NOMO-1 treated with dmso at 0.1 percent for 144 hours (cell line): ENCODE data around the gene RPAIN.
"Not testable (repeated sequence)": the region's sequence is repeated elsewhere in the genome, so short reads cannot be mapped to it uniquely, and the experiment has no call there.

Experiments
- DNase-seq: peaks from one replicate; lab custom pipeline; 2025; ENCODE audit not compliant: unreplicated experiment; lab: John Stamatoyannopoulos, UW

RPAIN gene

DNA sequence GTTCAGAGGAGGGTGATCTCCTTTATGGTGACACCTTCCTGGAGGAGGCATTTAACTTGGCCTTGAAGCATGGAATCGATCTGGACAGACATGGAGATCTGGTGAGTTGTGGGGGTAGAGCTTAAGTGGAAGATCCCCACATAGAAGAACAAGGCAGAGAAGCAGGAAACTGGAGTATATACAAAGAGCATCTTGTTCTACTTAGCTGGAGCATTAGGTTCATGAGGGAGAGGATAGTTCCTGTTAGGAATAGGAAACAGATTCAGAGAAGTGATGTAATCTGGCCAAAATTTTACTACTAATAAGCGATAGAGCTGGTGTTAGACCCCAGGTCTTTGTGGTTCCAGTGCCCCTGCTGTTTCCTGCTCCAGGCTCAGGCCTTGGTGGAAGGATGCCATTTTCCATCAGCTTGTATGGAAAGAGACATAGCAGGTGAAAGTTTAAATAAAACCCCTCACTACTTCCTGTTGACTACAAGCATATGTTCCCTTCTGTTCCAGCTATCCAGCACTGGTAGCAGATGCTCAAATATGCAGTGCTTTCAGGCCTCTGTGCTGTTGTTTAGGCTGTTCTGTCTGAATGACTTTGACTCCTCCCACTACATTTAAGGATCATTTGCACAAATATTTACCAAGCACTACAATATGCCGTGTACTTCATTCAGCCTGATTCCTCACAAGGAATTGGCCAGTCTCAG is 9.4 kb downstream of the RPAIN start:
- no peak for DNase-seq

- DNase-seq, result no peak
Observed at GRCh38 chr17:5430413-5430999, 10.5 kb downstream of the RPAIN start.

DNA sequence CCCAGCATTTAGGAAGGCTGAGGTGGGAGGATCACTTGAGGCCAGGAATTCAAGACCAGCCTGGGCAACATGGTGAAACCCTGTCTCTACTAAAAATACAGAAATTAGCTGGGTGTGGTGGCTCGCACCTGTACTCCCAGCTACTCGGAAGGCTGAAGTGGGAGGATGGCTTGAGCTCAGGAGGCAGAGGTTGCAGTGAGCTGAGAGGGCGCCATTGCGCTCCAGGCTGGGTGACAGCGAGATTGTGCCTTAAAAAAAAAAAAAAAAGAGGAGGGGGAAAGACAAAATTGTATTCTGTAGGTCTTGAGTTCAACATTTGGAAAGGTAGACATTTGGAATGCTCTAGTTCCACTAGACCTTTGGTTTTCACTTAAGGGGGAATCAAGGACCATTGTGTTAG is 11.3 kb downstream of the RPAIN start:
- DNase-seq, result not testable (repeated sequence)

DNA sequence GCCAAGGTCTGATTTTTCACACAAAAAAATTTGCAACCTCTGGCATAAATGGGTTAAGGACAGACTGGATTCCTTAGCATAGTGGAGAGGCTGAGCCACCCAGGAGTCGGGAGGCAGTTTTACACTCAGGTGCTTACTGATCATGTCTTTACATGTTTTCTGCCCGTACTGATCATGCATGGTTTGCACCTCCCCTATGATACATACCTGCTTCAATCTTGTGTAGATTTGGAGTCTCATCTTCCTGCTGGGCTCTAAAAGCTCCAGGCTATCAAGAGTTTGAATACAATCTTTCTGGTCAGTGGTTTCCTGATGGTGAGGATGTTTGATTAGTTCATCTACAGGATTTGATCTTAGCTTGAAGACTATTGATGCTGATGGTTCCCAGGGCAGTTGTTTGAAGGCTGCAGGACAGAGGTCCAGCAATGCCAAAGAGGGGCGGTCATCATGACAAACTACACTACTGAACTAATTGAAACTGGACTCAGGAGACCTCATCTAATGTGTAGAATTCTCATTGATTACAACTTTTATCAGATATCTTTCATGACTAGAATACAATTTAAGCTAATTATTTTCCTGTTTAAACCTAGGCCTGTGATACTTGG is 12.1 kb downstream of the RPAIN start:
- DNase-seq, result no peak

- DNase-seq, result no peak
Observed at GRCh38 chr17:5434984-5435383, 15.0 kb downstream of the RPAIN start.

- not testable (repeated sequence) for DNase-seq
Observed at GRCh38 chr17:5435781-5436315, 15.9 kb downstream of the RPAIN start.

- DNase-seq, result no peak
Observed at GRCh38 chr17:5437721-5438317, 17.8 kb downstream of the RPAIN start.

- DNase-seq, result peak; percentile 94
Observed at GRCh38 chr17:5438716-5439445, 18.9 kb downstream of the RPAIN start, which contains the start of gene C1QBP. TSS of gene C1QBP (minus strand) at chr17:5439155. CDS start at chr17:5439073, 82 bp downstream.

GRCh38 chr17:5439446-5439764 is 19.4 kb downstream of the RPAIN start:
- no peak for DNase-seq

DNA sequence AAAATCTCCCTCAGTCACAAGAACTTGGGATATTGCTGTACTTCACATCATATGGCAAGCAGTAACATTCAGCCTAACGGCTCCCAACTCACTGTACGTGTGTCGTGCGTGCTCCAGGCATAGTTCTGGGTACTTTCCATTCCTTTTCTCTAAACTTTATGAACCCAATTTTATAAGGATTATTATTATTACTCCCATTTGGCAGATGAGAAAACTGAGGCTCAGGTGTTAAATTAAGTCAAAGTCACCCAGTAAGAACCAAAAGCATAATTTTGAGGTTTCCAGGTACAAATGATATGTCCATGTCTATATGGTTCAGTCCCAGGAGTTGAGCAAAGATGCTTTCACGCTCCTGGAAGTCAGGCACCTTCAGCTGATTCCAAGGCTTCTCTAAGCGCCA is 23.7 kb downstream of the RPAIN start:
- DNase-seq, result no peak

GRCh38 chr17:5444209-5444608 is 24.2 kb downstream of the RPAIN start:
- no peak for DNase-seq

DNA sequence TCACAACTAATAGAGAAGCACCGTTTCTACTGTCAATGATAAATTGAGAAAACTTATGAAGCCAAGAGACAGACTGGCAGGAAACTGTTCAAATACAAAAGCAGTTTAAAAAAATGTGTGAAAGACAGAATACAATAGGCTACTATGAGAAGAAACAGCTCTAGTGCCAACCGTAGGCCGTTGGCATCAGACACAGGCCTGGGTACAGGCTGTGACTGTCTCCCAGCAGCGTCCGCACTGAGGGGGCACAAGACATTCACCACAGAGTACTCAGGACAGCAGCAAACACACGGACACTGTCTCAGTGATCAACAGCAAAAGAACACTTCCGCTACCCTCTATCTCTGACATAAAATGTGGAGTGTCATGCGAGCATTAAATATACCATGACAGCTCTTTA is 26.8 kb downstream of the RPAIN start:
- no peak for DNase-seq

DNA sequence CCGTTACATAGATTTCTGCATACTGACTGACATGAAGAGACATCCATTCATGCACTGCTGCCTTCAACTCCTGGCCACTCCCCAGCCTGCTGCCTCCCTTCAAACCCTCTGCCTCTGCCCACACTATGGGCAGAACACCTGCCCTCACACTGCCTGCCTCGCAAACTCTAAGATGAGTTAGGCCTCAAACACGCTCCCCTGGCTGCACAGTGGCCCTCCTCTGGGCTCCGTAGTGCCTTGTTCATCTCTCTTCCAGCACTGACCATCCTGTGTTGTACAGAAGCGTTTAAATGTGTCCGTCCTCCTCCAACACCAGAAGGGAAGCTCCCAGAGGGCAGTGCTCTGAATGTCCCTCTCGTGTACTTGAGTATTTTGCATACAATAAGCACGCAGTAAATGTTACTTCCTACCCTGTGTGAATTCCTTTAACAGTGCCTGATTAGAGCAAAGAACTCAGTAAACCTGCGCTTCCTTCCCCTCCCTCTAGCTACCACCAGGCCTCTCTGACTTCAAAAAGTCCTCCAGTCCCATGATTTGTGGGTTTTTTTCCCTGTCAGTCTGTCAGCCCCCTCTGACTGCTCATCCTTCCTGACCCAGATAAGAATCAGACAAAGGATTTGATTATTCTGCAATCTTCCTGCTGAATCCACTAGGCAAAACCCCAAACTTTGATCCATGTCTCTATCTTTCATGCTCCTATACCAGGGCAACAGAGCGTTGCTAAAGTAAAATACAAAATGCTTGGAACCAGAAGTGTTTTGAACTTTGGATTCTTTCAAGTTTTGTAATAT is 44.9 kb downstream of the RPAIN start:
- DNase-seq, result no peak

GRCh38 chr17:5466295-5466694 is 46.3 kb downstream of the RPAIN start:
- DNase-seq, result no peak

DNA sequence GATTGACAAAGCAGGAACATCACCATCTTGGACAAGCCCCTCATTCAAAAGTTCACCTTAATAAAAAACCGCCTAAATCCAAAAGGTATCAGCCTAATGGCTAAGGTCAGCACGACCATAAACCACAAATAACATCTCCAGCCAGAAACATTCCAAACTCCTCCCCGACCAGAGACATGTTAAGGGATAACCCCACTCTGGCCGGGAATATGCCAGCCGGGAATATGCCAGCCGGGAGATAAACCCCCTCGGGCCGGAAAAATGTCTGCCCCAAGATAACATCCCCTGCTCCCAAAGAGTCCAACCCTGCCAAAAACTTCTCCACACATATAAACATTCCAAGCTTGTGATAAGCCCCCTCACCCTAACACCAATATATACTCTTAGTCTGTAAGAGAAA is 47.4 kb downstream of the RPAIN start:
- DNase-seq, result no peak

- no peak for DNase-seq
Observed at GRCh38 chr17:5468075-5468473, 48.1 kb downstream of the RPAIN start.

GRCh38 chr17:5472511-5472910 is 52.5 kb downstream of the RPAIN start:
- no peak for DNase-seq

DNA sequence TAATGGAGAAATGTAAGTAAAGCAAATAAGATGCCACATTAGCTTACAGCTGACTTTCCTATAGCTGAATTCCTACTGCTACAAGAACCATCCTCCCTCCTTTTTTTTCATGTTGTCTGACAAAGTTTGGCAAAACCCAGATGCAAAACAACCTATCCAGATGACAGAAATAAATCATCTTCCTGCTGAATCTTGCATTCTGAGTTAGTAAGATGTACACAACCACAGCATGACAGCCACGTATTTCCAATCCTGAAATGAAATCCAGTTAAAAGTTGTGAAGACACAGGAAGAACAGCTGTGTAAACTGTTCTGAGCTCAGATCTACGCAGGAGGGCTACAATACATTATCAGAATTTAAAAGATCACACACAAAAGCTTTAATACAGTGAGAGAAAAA is 53.9 kb downstream of the RPAIN start:
- no peak for DNase-seq

GRCh38 chr17:5478992-5479391 is 59.0 kb downstream of the RPAIN start:
- no peak for DNase-seq

- no peak for DNase-seq
Observed at GRCh38 chr17:5480962-5481361, 61.0 kb downstream of the RPAIN start.

- no peak for DNase-seq
Observed at GRCh38 chr17:5481451-5481850, 61.5 kb downstream of the RPAIN start.
